ENCODE measurements around the gene RSPH1. TPM values are rescaled to one million over a fixed set of nuclear protein-coding genes. Genes with fewer than 3 reads are reported as not detected.

RSPH1 gene
- polyA plus RNA-seq, 3 donors = 0.13 to 1.6 (median 0.34) TPM

DNA sequence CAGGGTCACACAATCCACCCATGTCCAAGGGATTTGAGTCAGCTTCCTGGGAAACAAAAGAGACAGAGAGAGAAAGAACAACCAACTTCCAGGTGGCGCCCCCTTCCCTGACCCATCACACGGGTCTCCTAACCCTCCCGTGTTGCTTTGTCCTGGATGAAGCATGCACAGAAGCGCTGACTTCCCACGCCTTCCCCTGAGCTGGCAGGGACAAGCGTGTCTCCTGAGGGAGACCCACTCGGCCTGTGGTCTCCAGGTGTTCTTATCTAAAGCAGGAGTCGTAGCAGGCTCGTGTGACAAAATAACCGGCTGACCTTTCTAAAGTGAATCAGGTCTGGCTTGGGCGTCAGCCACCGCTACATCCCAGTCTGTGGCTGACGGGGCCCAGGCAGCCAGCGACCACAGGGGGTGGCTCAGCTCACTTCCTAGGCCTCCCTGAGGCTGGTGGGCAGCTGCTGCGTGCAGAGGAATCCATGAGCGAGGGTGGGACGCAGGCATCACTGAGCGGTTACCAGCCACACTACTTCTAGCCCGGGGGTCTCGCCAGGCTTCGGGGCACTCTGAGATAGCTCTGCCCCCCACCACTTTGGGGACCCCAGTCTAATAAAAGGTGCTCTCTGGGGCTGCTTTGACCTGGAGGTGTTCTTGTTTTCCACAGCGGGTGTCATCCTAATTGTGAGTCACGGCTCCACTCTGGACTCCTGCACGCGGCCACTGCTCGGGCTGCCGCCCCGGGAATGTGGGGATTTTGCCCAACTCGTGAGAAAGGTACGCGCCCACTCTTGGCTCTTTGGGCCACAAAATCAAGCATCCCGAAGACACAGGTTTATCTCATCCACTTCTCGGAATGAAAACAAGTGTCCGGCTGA is 51.9 kb downstream of the RSPH1 start:
- H3K27ac ChIP-seq (ENCODE audit: low read depth, low read length) = no peak overlapping the region
- WGBS, 3 donors = 80 to 87% (median 81%) methylated on average over 34 of the region's 34 CpGs

DNA sequence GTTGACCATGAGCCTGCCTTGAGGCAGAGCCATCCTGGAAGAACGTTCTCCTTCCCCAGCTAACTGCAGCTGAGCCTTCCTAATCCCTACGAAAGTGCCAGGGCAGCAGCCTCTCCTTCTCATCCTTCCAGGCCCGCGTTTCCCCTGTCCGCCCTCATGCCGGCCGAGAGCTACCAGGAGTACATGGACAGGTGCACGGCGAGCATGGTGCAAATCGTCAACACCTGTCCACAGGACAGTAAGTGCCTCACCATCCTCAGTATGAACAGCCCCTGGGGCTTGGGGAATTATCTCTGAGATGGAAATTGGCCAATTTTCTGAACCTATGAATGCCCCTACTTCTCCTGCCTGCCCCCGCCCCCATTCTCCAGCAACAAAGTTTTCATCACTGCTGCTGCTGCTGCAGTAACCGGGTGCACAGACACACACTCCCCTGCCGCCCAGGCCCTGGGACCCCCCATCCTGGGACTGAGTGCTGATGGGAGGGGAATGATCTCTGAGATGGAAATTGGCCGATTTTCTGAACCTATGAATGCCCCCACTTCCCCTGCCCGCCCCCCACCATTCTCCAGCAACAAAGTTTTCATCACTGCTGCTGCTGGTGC is 52.7 kb downstream of the RSPH1 start:
- 86 to 91% (median 89%) methylated on average over 15 of the region's 15 CpGs for WGBS, 3 donors
- no peak overlapping the region for H3K27ac ChIP-seq (ENCODE audit: low read depth, low read length)

DNA sequence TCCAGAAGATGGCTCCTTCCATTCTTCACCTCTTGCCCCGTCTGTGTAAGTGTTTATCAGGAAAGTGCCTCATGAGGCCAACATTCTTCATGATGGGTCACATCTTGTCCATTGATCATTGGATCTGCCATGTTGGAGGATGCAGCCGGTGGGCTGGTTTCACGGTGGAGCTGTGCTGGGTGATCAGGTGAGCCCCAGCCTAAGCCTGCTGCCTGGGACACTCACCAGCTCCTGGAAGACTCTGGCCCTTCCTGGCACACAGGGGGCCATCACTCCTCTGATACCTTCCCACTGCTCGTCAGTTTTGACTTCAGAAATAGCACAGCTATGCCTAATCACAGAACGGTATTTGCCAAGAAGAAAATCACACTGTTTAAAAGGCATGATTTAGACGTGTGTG is 54.1 kb downstream of the RSPH1 start:
- H3K27ac ChIP-seq (ENCODE audit: low read depth, low read length) = no peak overlapping the region
- 69 to 91% (median 73%) methylated on average over 6 of the region's 6 CpGs for whole genome bisulfite sequencing, 3 donors

DNA sequence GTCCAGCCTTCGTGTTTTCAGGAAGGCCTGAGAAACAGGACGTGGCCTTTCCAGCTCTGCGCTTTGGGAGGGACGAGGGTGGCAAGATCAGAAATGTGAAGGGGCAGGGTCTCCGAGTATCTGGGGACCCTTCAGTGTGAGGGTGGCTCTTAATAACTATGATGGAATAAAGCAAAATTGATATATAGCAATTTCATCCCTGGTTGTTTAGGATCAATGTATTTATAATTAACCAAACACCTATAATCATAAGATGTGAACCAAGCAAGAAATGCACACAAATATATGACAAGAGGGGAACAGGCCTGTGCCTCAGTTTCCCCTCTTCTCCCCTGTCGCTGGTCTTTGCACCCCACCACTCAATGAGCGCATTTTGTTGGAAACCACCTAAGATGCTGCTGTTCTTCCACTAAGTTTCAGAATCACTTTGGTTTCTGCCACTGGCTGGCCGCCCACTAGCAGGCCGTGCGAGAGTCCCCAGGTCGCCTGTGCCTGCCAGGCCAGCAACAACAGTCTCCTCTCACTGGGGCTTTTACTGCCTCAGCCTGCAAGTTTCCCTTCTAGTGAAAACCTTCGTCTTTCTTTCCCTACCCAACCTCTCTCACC is 55.7 kb downstream of the RSPH1 start:
- 74 to 80% (median 78%) methylated on average over 12 of the region's 12 CpGs for WGBS, 3 donors
- H3K27ac ChIP-seq (ENCODE audit: low read depth, low read length) = no peak overlapping the region

DNA sequence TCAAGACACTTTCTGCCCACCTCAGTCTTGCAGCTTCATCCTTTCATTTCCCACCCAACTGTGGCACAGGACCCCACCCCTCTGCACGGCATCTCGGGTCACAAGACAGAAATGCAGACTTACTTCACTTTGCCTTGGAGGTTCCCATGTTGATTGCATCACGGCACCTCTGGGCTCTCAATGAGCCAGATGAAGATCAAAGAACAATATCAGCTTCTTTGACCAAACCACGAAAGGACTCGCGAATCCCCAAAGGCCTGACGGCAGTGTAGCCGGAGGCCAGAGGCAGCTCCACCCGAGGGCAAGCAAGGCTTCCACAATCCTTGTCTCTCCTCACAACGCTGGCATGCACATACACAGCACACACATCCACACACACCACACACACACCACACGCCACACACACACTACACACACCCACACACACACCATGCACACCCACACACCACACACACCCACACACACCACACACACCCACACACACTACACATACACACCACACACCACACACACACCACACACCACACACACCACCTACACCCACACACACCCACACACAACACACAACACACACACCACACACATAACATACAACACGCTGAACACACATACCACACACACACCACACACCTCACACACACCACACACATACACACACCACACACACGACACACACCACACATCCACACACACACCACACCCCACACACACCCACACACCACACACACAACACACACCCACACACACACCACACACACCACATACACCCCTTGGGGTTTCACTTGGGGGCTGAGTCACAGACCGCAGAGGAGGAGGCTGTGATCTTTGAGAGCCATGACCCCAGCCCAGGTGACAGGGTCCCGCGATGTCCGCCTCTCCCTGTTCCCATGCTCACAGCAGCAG is 56.5 kb downstream of the RSPH1 start:
- H3K27ac ChIP-seq (ENCODE audit: low read depth, low read length) = no peak overlapping the region
- 74 to 77% (median 75%) methylated on average over 17 of the region's 17 CpGs for WGBS, 3 donors

DNA sequence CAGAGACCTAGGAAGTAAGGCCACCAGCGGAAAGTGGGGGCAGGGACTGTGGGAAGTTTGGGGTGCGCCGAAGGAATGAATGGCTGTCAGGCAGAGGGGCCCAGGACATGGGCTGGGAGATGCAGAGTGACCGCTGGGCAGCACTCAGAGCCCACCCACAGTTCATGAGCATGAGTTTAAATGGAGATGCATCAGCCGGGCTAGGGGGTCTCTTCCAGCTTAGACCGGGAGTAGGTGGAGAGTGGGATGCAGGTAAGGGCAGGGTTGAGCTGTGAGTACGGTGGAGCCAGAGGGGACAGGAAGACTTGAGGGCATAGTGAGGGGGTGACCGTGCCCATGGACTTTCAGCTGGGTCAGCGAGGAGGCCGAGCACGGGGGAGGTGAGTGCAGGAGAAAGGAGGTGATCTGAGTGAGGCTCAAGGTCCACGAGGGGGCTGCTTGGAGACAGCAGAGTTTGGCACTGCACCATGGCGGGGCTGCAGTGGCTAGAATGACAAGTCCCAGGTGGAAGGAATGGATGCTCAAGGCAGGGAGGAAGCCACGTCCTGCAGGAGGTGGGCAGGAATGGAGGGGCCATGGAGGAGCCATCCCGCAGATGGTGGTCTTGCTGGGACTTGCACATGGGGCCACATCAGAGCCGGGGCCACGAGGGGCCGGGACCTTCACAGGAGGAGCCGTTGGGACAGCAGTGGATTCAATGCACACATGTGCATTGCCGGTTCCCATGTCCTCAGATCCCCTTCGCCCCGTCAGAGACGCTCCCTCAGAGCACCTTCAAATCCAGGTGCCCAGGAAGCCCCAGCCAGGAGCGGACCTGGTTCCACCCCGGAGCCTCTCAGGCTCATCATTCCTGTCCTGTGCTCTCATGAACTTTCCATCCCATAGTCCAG is 57.5 kb downstream of the RSPH1 start:
- 82 to 89% (median 86%) methylated on average over 24 to 25 of the region's 25 CpGs for WGBS, 3 donors
- H3K27ac ChIP-seq (ENCODE audit: low read depth, low read length) = no peak overlapping the region

DNA sequence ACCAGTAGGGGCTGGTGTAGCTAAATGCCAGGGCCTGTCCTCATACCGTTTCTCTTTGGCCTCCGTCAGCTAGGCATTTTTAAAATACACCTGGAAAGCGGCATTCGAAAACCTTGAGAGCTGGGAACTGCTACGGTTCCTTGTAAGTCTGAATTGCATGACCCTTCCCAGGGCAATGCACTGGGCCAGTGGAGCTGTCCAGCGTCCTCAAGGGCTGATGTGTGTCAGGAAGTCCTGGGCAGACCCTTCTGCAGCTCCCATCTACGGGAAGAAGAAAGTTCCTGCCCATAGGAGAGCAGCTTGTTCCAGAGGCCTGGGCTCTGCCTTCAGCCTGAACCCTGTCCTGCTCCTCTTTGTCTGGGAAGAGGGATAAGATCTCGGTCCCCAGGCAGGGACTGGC is 58.2 kb downstream of the RSPH1 start:
- H3K27ac ChIP-seq (ENCODE audit: low read depth, low read length) = no peak overlapping the region
- 45 to 61% (median 60%) methylated on average over 8 of the region's 8 CpGs for WGBS, 3 donors

DNA sequence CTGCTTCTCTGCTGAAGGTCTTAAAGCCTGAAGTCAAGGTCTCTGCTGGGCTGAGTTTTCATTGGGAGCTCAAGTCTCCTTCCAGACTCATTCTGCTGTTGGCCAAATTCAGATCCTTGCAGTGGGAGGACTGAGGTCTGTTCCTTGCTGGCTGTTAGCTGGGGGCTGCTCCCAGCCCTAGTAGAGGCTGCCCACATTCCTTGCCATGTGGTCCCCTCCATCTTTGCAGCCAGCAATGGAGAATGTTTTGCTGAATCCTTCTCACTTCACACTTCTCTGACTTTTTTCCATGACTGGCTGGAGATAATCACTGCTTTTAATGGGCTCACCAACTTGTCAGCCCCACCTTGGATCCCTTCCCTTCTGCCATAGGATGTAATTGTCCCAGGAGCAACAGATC is 59.1 kb downstream of the RSPH1 start:
- no peak overlapping the region for H3K27ac ChIP-seq (ENCODE audit: low read depth, low read length)

DNA sequence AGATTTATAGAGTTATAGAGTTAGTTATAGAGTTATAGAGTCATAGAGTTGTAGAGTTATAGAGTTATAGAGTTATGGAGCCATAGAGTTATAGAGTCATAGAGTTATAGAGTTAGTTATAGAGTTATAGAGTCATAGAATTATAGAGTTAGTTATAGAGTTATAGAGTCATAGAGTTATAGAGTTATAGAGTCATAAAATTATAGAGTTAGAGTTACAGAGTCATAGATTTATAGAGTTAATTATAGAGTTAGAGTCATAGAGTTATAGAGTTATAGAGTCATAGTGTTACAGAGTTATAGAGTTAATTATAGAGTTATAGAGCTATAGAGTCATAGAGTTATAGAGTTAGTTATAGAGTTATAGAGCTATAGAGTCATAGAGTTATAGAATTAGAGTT is 60.2 kb downstream of the RSPH1 start:
- H3K27ac ChIP-seq (ENCODE audit: low read depth, low read length) = no peak overlapping the region

DNA sequence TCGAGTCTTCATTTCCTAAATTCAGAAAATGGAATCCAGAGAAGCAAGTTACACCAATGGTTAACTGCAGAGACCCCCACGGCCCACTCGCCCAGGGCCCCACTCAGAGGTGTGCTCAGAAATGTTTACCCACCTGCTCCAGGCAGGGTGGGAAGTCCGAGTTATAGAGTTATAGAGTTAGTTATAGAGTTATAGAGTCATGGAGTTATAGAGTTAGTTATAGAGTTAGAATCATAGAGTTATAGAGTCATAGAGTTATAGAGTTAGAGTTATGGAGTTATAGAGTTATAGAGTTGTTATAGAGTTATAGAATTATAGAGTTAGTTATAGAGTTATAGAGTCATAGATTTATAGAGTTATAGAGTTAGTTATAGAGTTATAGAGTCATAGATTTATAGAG is 60.6 kb downstream of the RSPH1 start:
- 52 to 69% (median 66%) methylated on average over 4 of the region's 4 CpGs for WGBS, 3 donors
- no peak overlapping the region for H3K27ac ChIP-seq (ENCODE audit: low read depth, low read length)

DNA sequence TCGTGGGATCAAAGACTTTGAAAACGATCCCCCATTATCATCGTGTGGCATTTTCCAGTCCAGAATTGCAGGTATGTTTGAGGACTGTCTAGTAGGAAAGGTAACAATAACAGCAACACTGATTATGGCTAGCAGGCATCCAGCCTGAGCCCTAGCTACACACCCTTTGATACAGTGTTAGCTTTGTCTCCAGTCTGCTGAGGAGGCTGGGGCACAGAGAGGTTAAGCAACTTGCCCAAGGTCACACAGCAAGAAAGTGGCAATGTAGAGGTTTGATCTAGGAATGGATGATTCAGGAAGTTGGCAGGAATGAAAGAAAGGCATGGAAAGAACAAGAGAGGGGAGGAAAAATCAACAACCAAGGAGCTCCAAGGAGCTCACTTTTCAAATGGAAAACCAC is 61.1 kb downstream of the RSPH1 start:
- H3K27ac ChIP-seq (ENCODE audit: low read depth, low read length) = no peak overlapping the region
- 62 to 75% (median 71%) methylated on average over 3 of the region's 3 CpGs for WGBS, 3 donors

DNA sequence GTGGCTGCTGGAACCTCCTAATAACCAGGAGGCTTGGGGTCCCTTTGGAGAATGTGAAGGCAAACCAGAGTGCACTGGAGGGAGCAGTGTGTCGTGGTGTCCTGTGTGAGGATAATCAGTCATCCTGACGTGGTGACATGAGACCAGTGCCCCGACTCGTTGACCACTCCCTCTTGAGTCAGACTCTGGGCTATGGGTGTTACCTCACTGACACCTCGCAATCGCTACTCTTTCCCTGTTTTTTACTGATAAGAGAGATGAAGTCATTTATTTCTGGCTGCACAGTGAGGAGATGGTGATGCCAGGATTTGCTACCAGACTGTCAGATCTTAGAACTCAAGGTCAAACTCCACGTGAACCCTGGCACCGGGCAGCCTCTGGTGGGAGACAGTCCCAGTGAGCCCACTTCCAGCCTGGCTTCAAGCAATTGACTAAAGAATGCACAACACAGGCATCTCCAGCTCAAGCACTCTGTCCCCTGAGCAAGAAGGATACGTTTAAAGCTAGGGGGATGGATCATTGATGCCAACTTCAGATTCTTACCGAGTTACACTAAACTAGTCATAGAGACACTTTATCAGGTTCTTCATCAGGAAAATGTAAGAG is 62.0 kb downstream of the RSPH1 start:
- 43 to 58% (median 46%) methylated on average over 10 of the region's 10 CpGs for WGBS, 3 donors
- H3K27ac ChIP-seq (ENCODE audit: low read depth, low read length) = no peak overlapping the region

DNA sequence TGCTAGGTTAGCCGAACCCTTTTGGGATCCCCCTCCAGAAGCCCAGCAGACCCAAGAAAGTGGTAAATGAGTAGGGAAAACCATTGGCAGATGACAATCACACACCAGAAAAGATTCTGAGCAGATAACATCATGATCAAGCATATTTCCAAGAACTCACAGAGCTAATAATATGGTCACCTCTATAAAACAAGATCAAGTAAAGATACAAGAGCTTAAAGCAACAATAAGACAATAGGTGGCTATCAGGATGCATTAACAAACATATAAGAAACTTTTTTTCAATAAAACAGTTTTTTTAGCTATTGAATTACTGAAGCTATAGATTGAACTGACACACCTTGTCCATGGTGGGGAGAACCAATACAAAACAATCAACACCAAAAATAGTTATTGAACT is 63.3 kb downstream of the RSPH1 start:
- no peak overlapping the region for H3K27ac ChIP-seq (ENCODE audit: low read depth, low read length)
- 43 to 90% (median 84%) methylated on average over 1 of the region's 1 CpG for WGBS, 3 donors

DNA sequence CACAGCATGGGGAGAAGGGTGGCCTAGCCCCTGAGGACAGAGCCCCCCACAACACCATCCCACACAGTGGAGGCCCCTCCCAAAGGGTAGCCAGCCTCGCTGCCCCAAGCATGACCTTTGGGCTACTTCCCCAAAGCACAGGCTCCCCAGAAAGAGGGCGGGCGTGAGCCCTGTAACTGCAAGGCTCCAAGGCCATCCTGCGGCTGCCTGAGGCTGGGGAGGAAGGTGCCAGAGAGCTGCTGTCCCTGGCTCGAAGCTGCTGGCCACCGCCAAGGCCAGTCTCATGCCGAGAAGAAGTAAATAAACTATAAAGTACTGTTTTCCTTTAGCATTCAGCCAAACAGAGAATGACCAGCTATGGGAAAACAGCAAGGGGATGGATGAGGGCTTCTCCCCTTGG is 64.8 kb downstream of the RSPH1 start:
- no peak overlapping the region for H3K27ac ChIP-seq (ENCODE audit: low read depth, low read length)
- 29 to 72% (median 70%) methylated on average over 7 of the region's 7 CpGs for WGBS, 3 donors

DNA sequence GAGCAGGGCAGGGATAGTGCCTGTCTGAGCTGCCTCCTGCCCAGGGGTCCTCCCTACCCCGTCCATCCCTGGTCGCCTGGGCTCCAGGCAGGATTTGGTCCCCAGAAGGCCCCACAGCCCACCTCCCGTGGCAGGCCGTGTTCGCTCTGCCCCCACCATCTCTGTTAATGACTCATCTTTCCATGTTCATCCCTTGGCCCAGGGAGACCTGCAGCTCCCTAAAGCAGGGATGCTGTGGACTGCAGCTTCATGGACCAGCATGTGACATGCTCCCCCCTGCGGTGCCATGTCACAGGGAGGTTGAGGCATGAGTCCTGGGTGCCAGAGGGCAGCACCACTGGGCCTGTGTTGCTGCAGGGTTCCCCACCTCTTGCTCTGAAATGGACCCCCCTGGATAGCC is 65.5 kb downstream of the RSPH1 start:
- H3K27ac ChIP-seq (ENCODE audit: low read depth, low read length) = no peak overlapping the region
- WGBS, 3 donors = 77 to 88% (median 85%) methylated on average over 6 of the region's 6 CpGs

DNA sequence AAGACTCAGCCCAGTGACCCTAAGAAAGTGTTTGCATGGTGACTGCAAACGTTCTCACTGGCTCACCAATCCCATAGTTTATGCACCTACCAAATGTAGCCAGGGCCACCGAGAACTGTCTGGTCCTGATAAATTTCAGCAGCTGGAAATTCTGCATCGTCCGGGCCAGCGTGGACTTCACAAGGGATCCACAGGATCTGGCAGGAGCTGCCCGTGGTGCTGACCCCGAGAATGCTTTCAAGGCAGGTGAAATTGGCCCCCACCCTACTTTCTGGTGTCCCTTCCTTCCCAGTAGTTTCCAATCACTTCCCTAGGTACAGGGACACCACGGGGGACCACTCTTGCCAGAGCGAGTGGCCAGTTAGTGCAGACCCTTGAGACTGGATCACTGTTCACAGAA is 66.2 kb downstream of the RSPH1 start:
- whole genome bisulfite sequencing, 3 donors = 38 to 47% (median 39%) methylated on average over 9 of the region's 9 CpGs
- H3K27ac ChIP-seq (ENCODE audit: low read depth, low read length) = no peak overlapping the region

DNA sequence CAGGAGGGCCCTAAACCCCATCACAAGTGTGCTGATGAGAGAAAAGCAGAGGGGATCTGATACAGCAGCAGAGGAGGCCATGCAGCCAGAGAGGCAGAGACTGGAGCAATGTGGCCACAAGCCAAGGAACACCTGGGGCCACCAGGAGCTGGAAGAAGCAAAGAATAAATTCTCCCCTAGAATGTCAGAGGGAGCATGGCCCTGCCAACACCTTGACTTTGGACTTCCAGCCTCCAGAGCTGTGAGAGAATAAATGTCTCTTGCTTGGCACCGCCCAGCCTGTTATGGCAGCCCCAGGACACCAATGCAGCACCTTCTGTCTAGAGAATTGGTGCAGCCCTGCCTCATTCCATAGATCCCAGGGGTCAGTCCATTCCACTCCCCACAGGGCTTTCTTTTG is 67.0 kb downstream of the RSPH1 start:
- 97 to 100% (median 100%) methylated on average over 1 of the region's 1 CpG for WGBS, 3 donors
- H3K27ac ChIP-seq (ENCODE audit: low read depth, low read length) = no peak overlapping the region
